WTC11 (cell line): ENCODE data around the gene DCAF17. TPM values are rescaled to one million over a fixed set of nuclear protein-coding genes. Genes with fewer than 3 reads are reported as not detected.

Experiments used
- ATAC-seq: fragments of 200-7000 bp; cut with Tn5 transposase; 2 replicates; pipeline ENCODE4 v1.10.0; 2021; ENCODE audit warnings: mild to moderate bottlenecking, moderate library complexity
- CTCF ChIA-PET: fragments of 300-600 bp; sonication (Branson Sonifier 250); formaldehyde crosslinking; loops from one replicate; lab custom pipeline; 2021; ENCODE audit warnings: antibody characterized with exemption; lab: Charles Lee
- POLR2A ChIA-PET: fragments of 350-600 bp; sonication (Branson Sonifier 250); formaldehyde crosslinking; loops from one replicate; lab custom pipeline; 2021; ENCODE audit warnings: antibody characterized with exemption; lab: Charles Lee
- DNase-seq: peaks from one replicate; pipeline ENCODE4 v3.0.0; 2021; ENCODE audit warnings: low spot score
- H3K27ac Mint-ChIP-seq: 2 replicates; pipeline ENCODE4 v1.8.0; 2021; ENCODE audit warnings: mixed read lengths
- H3K27me3 Mint-ChIP-seq: 2 replicates; pipeline ENCODE4 v1.8.0; 2021; ENCODE audit warnings: low read depth, mild to moderate bottlenecking, moderate library complexity, mixed read lengths
- H3K36me3 Mint-ChIP-seq: 2 replicates; pipeline ENCODE4 v1.8.0; 2021; ENCODE audit warnings: mixed read lengths
- H3K4me1 Mint-ChIP-seq: 2 replicates; pipeline ENCODE4 v1.8.0; 2022; ENCODE audit warnings: mixed read lengths
- H3K4me3 Mint-ChIP-seq: 2 replicates; pipeline ENCODE4 v1.8.0; 2021; ENCODE audit warnings: mild to moderate bottlenecking, moderate library complexity, mixed read lengths
- H3K9me3 Mint-ChIP-seq: 2 replicates; pipeline ENCODE4 v1.8.0; 2021; ENCODE audit warnings: mixed read lengths
- CDX4 ChIP-seq: fragments of 250-450 bp; sonication (Bioruptor Pico); IDR thresholded peaks from 2 replicates; pipeline ENCODE4 v1.9.0; 2021; ENCODE audit warnings: moderate library complexity, mild to moderate bottlenecking, inconsistent platforms, borderline replicate concordance
- ETV6 ChIP-seq: sonication (generic); formaldehyde crosslinking; IDR thresholded peaks from 2 replicates; pipeline ENCODE4 v1.8.1; 2022; ENCODE audit warnings: mild to moderate bottlenecking, missing genetic modification reagents
- FOXK1 ChIP-seq: sonication (generic); formaldehyde crosslinking; IDR thresholded peaks from 2 replicates; pipeline ENCODE4 v1.8.0; 2022; ENCODE audit warnings: mild to moderate bottlenecking, moderate library complexity, missing genetic modification reagents
- FOXP1 ChIP-seq: sonication (generic); formaldehyde crosslinking; IDR thresholded peaks from 2 replicates; pipeline ENCODE4 v1.8.0; 2022; ENCODE audit warnings: missing genetic modification reagents, mild to moderate bottlenecking, moderate library complexity, borderline replicate concordance
- JAZF1 ChIP-seq: fragments of 250-450 bp; sonication (Bioruptor Pico); IDR thresholded peaks from 2 replicates; pipeline ENCODE4 v1.9.0; 2021; ENCODE audit warnings: moderate library complexity, mild to moderate bottlenecking, inconsistent platforms
- KAT7 ChIP-seq: sonication (generic); formaldehyde crosslinking; IDR thresholded peaks from 2 replicates; pipeline ENCODE4 v1.8.1; 2023; ENCODE audit warnings: missing genetic modification reagents, mild to moderate bottlenecking, borderline replicate concordance
- NR2C2 ChIP-seq: sonication (generic); formaldehyde crosslinking; IDR thresholded peaks from 2 replicates; pipeline ENCODE4 v1.8.0; 2022; ENCODE audit warnings: mild to moderate bottlenecking, missing genetic modification reagents
- SMAD3 ChIP-seq: sonication (generic); formaldehyde crosslinking; IDR thresholded peaks from 2 replicates; pipeline ENCODE4 v1.8.0; 2022; ENCODE audit warnings: missing genetic modification reagents, mild to moderate bottlenecking, borderline replicate concordance
- SOX15 ChIP-seq: fragments of 250-450 bp; sonication (Bioruptor Pico); IDR thresholded peaks from 2 replicates; pipeline ENCODE4 v1.9.0; 2021; ENCODE audit warnings: mild to moderate bottlenecking
- TEAD1 ChIP-seq: sonication (generic); formaldehyde crosslinking; IDR thresholded peaks from 2 replicates; pipeline ENCODE4 v1.8.0; 2022; ENCODE audit warnings: mild to moderate bottlenecking, missing genetic modification reagents
- TP53 ChIP-seq: sonication (generic); formaldehyde crosslinking; IDR thresholded peaks from 2 replicates; pipeline ENCODE4 v1.8.1; 2023; ENCODE audit warnings: mild to moderate bottlenecking, missing genetic modification reagents
- ZNF219 ChIP-seq: sonication (generic); formaldehyde crosslinking; IDR thresholded peaks from 2 replicates; pipeline ENCODE4 v1.8.0; 2023; ENCODE audit warnings: missing genetic modification reagents, mild to moderate bottlenecking, borderline replicate concordance
- ZNF396 ChIP-seq: fragments of 250-450 bp; sonication (Bioruptor Pico); IDR thresholded peaks from 2 replicates; pipeline ENCODE4 v1.8.0; 2021; ENCODE audit warnings: mild to moderate bottlenecking, moderate library complexity, borderline replicate concordance
- total RNA-seq: library from RNA; stranded (reverse); gene quantifications from 3 replicates; pipeline ENCODE4 v1.2.3, GENCODE V29; 2021
- TF ChIP-seq, protein P1 (sequence below): sonication (generic); formaldehyde crosslinking; IDR thresholded peaks from 2 replicates; pipeline ENCODE4 v1.8.0; 2023; ENCODE audit warnings: mild to moderate bottlenecking, missing genetic modification reagents
- TF ChIP-seq, protein P2 (sequence below): sonication (generic); formaldehyde crosslinking; IDR thresholded peaks from 2 replicates; pipeline ENCODE4 v1.8.0; 2022; ENCODE audit warnings: missing genetic modification reagents
- TF ChIP-seq, protein P3 (sequence below): fragments of 250-450 bp; sonication (Bioruptor Pico); conservative IDR thresholded peaks from 2 replicates; pipeline ENCODE4 v1.9.0; 2021; ENCODE audit warnings: mild to moderate bottlenecking
- TF ChIP-seq, protein P4 (sequence below): sonication (generic); formaldehyde crosslinking; IDR thresholded peaks from 2 replicates; pipeline ENCODE4 v1.8.0; 2022; ENCODE audit warnings: mild to moderate bottlenecking, missing genetic modification reagents
- TF ChIP-seq, protein P5 (sequence below): fragments of 200-600 bp; IDR thresholded peaks from 2 replicates; pipeline ENCODE4 v1.8.0; 2022; ENCODE audit warnings: antibody characterized with exemption

DCAF17 gene
- total RNA-seq, 1 experiment from 2014 or later, result 27.2 TPM

- H3K4me1 Mint-ChIP-seq, result peaks cover 63% of the 10 kb centered on the region
- ChIA-PET POLR2A (interaction anchor here (0.6 kb wide), 2 partner anchors 31 to 211 kb away, joined by 3 read pairs; no protein-coding TSS in a partner anchor), CTCF (interaction anchor here (1.1 kb wide), 1 partner anchor 12 kb away, joined by 3 read pairs; no protein-coding TSS in a partner anchor)
- no peak for DNase-seq
- peaks cover 10% of the 10 kb centered on the region for H3K9me3 Mint-ChIP-seq
- H3K27ac Mint-ChIP-seq, result no peak overlapping the region
- no peaks in the 10 kb centered on the region for H3K27me3 Mint-ChIP-seq
- no peak for ATAC-seq
- no peak overlapping the region for H3K4me3 Mint-ChIP-seq
- TF ChIP-seq, protein P1, sequence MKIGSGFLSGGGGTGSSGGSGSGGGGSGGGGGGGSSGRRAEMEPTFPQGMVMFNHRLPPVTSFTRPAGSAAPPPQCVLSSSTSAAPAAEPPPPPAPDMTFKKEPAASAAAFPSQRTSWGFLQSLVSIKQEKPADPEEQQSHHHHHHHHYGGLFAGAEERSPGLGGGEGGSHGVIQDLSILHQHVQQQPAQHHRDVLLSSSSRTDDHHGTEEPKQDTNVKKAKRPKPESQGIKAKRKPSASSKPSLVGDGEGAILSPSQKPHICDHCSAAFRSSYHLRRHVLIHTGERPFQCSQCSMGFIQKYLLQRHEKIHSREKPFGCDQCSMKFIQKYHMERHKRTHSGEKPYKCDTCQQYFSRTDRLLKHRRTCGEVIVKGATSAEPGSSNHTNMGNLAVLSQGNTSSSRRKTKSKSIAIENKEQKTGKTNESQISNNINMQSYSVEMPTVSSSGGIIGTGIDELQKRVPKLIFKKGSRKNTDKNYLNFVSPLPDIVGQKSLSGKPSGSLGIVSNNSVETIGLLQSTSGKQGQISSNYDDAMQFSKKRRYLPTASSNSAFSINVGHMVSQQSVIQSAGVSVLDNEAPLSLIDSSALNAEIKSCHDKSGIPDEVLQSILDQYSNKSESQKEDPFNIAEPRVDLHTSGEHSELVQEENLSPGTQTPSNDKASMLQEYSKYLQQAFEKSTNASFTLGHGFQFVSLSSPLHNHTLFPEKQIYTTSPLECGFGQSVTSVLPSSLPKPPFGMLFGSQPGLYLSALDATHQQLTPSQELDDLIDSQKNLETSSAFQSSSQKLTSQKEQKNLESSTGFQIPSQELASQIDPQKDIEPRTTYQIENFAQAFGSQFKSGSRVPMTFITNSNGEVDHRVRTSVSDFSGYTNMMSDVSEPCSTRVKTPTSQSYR, result no peak
- no peak for TF ChIP-seq ZNF219 (CRISPR knock-in tag)
- TF ChIP-seq, all 79 proteins: peak for 0
- H3K36me3 Mint-ChIP-seq, result peaks cover 28% of the 10 kb centered on the region
Measured at GRCh38 chr2:171406044-171406443, 28.0 kb upstream of the DCAF17 start.

DNA sequence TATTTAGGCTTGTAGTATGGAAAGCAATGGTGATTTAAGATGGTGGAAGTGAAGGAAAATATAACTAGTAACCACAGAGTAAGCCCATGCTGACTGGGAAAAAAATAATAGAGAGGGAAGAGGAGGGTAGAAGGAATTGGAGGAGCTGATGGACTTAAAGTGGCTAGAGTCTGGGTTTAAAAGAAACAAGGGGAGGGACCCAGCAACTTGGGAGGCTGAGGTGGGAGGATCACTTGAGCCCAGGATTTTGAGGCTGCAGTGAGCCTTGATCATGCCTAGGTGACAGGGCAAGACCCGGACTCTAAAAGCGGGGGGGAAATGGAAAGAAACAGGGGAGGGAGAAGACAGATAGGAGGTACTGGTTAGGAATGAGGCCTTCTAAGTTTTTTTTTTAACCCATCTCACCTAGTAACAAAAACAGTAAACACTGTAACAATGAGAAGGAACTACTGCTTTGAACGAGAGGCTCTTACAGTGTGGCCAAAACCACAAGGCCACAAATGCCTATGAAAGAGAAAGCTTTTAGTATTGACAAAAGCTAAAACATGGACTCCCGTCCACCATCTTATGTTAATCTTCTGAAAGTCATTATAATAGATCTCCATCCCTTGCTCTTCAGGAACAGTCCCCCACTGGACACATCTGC lies 26.9 kb upstream of the DCAF17 start:
- 0 out of 2 replicates have a peak overlapping the region, but pooled peaks have one; percentile 4 for H3K27ac Mint-ChIP-seq
- CTCF ChIA-PET, result interaction anchor here (0.8 kb wide), 1 partner anchor 26 kb away, joined by 3 read pairs; the partner anchor contains the start of gene METTL8
- H3K4me3 Mint-ChIP-seq, result no peak overlapping the region
- H3K9me3 Mint-ChIP-seq, result peaks cover 2% of the 10 kb centered on the region
- H3K4me1 Mint-ChIP-seq, result peaks cover 69% of the 10 kb centered on the region
- no peaks in the 10 kb centered on the region for H3K27me3 Mint-ChIP-seq
- DNase-seq (no peak), ATAC-seq (no peak)
- POLR2A ChIA-PET, result no interaction called here
- TF ChIP-seq SOX15 (CRISPR knock-in tag), result no peak
- no peak for TF ChIP-seq KAT7
- TF ChIP-seq NR2C2, result no peak
- TF ChIP-seq, protein P2, sequence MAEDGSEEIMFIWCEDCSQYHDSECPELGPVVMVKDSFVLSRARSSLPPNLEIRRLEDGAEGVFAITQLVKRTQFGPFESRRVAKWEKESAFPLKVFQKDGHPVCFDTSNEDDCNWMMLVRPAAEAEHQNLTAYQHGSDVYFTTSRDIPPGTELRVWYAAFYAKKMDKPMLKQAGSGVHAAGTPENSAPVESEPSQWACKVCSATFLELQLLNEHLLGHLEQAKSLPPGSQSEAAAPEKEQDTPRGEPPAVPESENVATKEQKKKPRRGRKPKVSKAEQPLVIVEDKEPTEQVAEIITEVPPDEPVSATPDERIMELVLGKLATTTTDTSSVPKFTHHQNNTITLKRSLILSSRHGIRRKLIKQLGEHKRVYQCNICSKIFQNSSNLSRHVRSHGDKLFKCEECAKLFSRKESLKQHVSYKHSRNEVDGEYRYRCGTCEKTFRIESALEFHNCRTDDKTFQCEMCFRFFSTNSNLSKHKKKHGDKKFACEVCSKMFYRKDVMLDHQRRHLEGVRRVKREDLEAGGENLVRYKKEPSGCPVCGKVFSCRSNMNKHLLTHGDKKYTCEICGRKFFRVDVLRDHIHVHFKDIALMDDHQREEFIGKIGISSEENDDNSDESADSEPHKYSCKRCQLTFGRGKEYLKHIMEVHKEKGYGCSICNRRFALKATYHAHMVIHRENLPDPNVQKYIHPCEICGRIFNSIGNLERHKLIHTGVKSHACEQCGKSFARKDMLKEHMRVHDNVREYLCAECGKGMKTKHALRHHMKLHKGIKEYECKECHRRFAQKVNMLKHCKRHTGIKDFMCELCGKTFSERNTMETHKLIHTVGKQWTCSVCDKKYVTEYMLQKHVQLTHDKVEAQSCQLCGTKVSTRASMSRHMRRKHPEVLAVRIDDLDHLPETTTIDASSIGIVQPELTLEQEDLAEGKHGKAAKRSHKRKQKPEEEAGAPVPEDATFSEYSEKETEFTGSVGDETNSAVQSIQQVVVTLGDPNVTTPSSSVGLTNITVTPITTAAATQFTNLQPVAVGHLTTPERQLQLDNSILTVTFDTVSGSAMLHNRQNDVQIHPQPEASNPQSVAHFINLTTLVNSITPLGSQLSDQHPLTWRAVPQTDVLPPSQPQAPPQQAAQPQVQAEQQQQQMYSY (CRISPR knock-in tag), result no peak
- no peak for TF ChIP-seq ETV6 (CRISPR knock-in tag)
- TF ChIP-seq JAZF1 (CRISPR knock-in tag), result no peak
- no peak for TF ChIP-seq TP53 (CRISPR knock-in tag)
- no peak for TF ChIP-seq CDX4 (CRISPR knock-in tag)
- peaks cover 19% of the 10 kb centered on the region for H3K36me3 Mint-ChIP-seq

- no peaks in the 10 kb centered on the region for H3K9me3 Mint-ChIP-seq
- ATAC-seq, result no peak
- ChIA-PET POLR2A (no interaction called here), CTCF (interaction anchor here (0.8 kb wide), 1 partner anchor 26 kb away, joined by 3 read pairs; the partner anchor contains the start of gene METTL8)
- H3K36me3 Mint-ChIP-seq, result peaks cover 16% of the 10 kb centered on the region
- no peaks in the 10 kb centered on the region for H3K27me3 Mint-ChIP-seq
- DNase-seq, result no peak
- no peak overlapping the region for H3K27ac Mint-ChIP-seq
- no peak overlapping the region for H3K4me3 Mint-ChIP-seq
- peaks cover 74% of the 10 kb centered on the region for H3K4me1 Mint-ChIP-seq
- TF ChIP-seq, protein P3, sequence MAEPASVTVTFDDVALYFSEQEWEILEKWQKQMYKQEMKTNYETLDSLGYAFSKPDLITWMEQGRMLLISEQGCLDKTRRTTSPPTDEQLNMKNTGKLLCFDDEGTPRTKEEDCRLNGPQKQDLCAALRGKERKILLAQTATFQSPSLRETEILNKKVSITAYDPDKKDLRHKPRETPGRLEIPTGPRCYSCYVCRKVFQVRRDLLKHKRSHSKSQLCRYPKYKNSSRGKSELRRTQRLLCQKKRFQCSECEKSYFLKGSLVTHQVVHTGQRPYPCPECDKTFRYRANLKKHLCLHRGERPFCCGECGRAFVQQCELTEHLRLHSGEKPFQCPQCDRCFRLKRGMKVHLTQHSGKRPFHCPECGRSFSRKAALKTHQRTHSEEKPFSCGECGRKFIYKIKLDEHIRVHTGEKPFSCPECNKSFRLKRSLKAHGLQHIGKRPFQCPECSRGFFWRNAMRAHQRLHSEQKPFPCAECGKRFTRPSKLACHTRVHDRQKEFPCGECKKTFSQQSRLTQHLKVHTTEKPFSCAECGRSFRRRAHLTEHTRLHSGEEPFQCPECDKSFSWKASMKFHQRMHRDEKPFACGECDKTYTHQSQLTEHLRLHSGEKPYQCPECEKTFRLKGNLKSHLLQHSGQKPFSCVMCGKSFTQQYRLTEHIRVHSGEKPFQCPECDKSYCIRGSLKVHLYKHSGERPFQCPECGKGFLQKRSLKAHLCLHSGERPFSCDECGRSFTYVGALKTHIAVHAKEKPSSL (CRISPR knock-in tag), result no peak
- TF ChIP-seq FOXP1 (CRISPR knock-in tag), result no peak
- TF ChIP-seq, protein P4, sequence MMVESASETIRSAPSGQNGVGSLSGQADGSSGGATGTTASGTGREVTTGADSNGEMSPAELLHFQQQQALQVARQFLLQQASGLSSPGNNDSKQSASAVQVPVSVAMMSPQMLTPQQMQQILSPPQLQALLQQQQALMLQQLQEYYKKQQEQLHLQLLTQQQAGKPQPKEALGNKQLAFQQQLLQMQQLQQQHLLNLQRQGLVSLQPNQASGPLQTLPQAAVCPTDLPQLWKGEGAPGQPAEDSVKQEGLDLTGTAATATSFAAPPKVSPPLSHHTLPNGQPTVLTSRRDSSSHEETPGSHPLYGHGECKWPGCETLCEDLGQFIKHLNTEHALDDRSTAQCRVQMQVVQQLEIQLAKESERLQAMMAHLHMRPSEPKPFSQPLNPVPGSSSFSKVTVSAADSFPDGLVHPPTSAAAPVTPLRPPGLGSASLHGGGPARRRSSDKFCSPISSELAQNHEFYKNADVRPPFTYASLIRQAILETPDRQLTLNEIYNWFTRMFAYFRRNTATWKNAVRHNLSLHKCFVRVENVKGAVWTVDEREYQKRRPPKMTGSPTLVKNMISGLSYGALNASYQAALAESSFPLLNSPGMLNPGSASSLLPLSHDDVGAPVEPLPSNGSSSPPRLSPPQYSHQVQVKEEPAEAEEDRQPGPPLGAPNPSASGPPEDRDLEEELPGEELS (CRISPR knock-in tag), result no peak
- TF ChIP-seq, protein P5, sequence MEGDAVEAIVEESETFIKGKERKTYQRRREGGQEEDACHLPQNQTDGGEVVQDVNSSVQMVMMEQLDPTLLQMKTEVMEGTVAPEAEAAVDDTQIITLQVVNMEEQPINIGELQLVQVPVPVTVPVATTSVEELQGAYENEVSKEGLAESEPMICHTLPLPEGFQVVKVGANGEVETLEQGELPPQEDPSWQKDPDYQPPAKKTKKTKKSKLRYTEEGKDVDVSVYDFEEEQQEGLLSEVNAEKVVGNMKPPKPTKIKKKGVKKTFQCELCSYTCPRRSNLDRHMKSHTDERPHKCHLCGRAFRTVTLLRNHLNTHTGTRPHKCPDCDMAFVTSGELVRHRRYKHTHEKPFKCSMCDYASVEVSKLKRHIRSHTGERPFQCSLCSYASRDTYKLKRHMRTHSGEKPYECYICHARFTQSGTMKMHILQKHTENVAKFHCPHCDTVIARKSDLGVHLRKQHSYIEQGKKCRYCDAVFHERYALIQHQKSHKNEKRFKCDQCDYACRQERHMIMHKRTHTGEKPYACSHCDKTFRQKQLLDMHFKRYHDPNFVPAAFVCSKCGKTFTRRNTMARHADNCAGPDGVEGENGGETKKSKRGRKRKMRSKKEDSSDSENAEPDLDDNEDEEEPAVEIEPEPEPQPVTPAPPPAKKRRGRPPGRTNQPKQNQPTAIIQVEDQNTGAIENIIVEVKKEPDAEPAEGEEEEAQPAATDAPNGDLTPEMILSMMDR, result no peak
- no peak for TF ChIP-seq JAZF1 (CRISPR knock-in tag)
- TF ChIP-seq TEAD1 (CRISPR knock-in tag), result no peak
- TF ChIP-seq FOXK1, result no peak
- TF ChIP-seq ZNF396 (CRISPR knock-in tag), result no peak
- no peak for TF ChIP-seq SMAD3 (CRISPR knock-in tag)
Measured at GRCh38 chr2:171407676-171408044, 26.4 kb upstream of the DCAF17 start.
